Left lung (tissue), 10 donors: Measurements from ENCODE around the gene APOL1. TPM values are rescaled to one million over a fixed set of nuclear protein-coding genes. Genes with fewer than 3 reads are reported as not detected.
"Not testable (repeated sequence)": the region's sequence is repeated elsewhere in the genome, so short reads cannot be mapped to it uniquely, and the experiment has no call there.

Source experiments
- ATAC-seq: fragments of 200-7000 bp; cut with Tn5 transposase; one replicate; pipeline ENCODE4 v1.9.1; 2020; ENCODE audit warnings: moderate library complexity
- DNase-seq, 4 donors: peaks; one replicate each; pipeline ENCODE4 v3.0.0-alpha.2; 2013 to 2020
- H3K27ac ChIP-seq, 2 donors: fragments of 200-600 bp; sonication (generic) in 1 of 2; one replicate each; pipeline versions ENCODE4 v1.5.0 to v1.8.0; 2020 to 2021
- H3K27me3 ChIP-seq, 2 donors: fragments of 200-600 bp; sonication (generic) in 1 of 2; one replicate each; pipeline versions ENCODE4 v1.5.0 to v1.8.0; 2020 to 2021
- H3K36me3 ChIP-seq, 2 donors: fragments of 200-600 bp; sonication (generic) in 1 of 2; one replicate each; pipeline versions ENCODE4 v1.5.0 to v1.8.0; 2020 to 2021
- H3K4me1 ChIP-seq, 2 donors: fragments of 200-600 bp; one replicate each; pipeline ENCODE4 v1.8.0; 2021
- H3K4me3 ChIP-seq, 2 donors: fragments of 200-600 bp; sonication (generic) in 1 of 2; one replicate each; pipeline versions ENCODE4 v1.5.0 to v1.8.0; 2020 to 2021; ENCODE audit warnings: mild to moderate bottlenecking in 1 of 2
- H3K9me3 ChIP-seq, 2 donors: fragments of 200-600 bp; sonication (generic) in 1 of 2; one replicate each; pipeline versions ENCODE4 v1.5.0 to v1.8.0; 2020 to 2021
- CTCF ChIP-seq, 2 donors: fragments of 200-600 bp; sonication (generic) in 1 of 2; IDR thresholded peaks; one replicate each; pipeline versions ENCODE4 v1.5.0 to v1.8.0; 2021; ENCODE audit warnings: antibody characterized with exemption in 2 of 2
- intact Hi-C, 2 donors: fragments of 100-400 bp; cut with DNase I; formaldehyde crosslinking; loops; one replicate each; pipeline versions ENCODE4 v1.11.2 to v1.14.2; 2022
- polyA plus RNA-seq, 6 donors: library from polyadenylated mRNA; unstranded; fragments of 120-200 nt; gene quantifications; one replicate each; pipeline ENCODE4 v1.2.1, GENCODE V29; 2013; ENCODE audit not compliant: insufficient read length in 6 of 6
- total RNA-seq, 2 donors: library from RNA; stranded (reverse); fragmentation: NEBNext Ultra II Directional; extraction: Animal tissue kit (Norgen Biotek cat#: 25700); gene quantifications; one replicate each; pipeline ENCODE4 v1.2.1, GENCODE V29; 2021
- donor health status: DM: no; HTN: yes; CAD: no.
- donor health status: DM: no; HTN: no; CAD: no.

Gene APOL1
- total and polyA plus RNA-seq, 8 donors: 8.6 to 109 (median 13.5) TPM

DNA sequence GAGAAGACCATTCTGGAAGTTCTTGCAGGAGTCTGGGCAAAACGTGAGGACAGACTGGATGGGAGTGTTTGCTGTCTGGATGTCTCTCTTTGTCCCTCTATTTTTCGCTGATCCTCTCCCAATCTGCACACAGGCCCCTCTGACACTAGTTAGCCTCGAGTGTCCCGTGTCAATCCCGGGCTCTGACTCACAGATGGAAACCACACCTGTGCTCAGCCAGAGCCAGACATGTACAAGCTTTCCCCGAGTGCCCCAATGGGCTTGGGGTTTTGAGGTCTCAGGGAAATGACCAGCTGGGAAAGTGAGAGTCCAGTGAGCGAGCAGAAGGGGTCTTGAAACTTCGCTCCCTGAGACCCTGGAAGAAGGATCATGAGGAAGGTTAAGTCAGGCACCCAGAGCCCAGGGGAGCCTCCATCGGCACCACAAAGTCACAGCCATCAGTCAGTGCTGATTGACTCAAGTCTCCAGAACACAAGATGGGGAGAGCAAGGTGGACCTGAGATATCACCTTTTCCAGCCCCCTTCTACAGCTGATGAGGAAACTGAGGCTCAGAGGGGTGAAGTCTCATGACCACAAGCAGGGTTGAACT, 27.5 kb upstream of the APOL1 start:
- no peak for DNase-seq
- intact Hi-C loops: no loop called here
- H3K36me3 ChIP-seq: peaks cover 0 to 53% of the 10 kb centered on the region in 2 donors
- ATAC-seq: no peak
- no peak for TF ChIP-seq CTCF (IDR thresholded peaks at IDR 0.05)
- H3K9me3 ChIP-seq: no peaks in the 10 kb centered on the region
- peaks cover 0 to 4% of the 10 kb centered on the region in 2 donors for H3K4me1 ChIP-seq
- no peaks in the 10 kb centered on the region for H3K27me3 ChIP-seq
- no peak overlapping the region for H3K4me3 ChIP-seq
- H3K27ac ChIP-seq: no peak overlapping the region

- H3K27ac ChIP-seq: no peak overlapping the region
- intact Hi-C loops: no loop called here
- TF ChIP-seq CTCF (IDR thresholded peaks at IDR 0.05): no peak
These were observed 26.7 kb upstream of the APOL1 start for GRCh38 chr22:36226189-36226588.

GRCh38 chr22:36227396-36227795, 25.5 kb upstream of the APOL1 start:
- TF ChIP-seq CTCF (IDR thresholded peaks at IDR 0.05): no peak
- Histone ChIP-seq H3K27me3 (no peaks in the 10 kb centered on the region), H3K4me3 (no peak overlapping the region), H3K4me1 (no peaks in the 10 kb centered on the region), H3K27ac (no peak overlapping the region), H3K36me3 (peaks cover 3 to 73% of the 10 kb centered on the region in 2 donors), H3K9me3 (no peaks in the 10 kb centered on the region)
- DNase-seq: no peak
- intact Hi-C loops: no loop called here
- ATAC-seq: no peak

More at GRCh38 chr22:36226189-36226588, 26.7 kb upstream of the APOL1 start:
- ATAC-seq (no peak), DNase-seq (no peak)
- Histone ChIP-seq H3K27me3 (no peaks in the 10 kb centered on the region), H3K4me3 (no peak overlapping the region), H3K4me1 (peaks cover 0 to 4% of the 10 kb centered on the region in 2 donors), H3K9me3 (no peaks in the 10 kb centered on the region), H3K36me3 (peaks cover 0 to 61% of the 10 kb centered on the region in 2 donors)

DNA sequence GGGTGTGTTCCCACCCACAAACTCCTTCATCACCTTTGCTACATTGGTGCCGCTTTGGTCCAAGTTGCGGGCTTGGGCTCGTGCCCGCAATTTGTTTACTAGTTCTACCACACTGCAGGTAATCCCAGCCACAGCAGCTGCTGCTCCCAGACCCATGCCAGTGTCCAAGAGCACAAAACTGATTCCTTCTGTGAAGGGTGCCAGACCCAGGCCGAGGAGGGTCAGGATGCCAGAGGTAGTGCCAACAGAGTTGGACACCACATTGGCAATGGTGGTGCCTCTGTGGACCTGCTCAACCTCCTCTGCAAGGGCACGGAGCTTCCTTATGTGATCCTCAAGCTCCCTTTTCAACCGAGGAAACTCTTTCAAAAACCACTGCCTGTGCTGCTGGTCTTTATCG, 25.1 kb upstream of the APOL1 start:
- H3K4me3 ChIP-seq: no peak overlapping the region
- intact Hi-C loops: no loop called here
- no peak overlapping the region for H3K27ac ChIP-seq
- ATAC-seq: no peak
- no peak for DNase-seq
- H3K4me1 ChIP-seq: peaks cover 0 to 1% of the 10 kb centered on the region in 2 donors
- H3K9me3 ChIP-seq: no peaks in the 10 kb centered on the region
- H3K27me3 ChIP-seq: no peaks in the 10 kb centered on the region
- H3K36me3 ChIP-seq: peaks cover 3 to 77% of the 10 kb centered on the region in 2 donors
- TF ChIP-seq CTCF (IDR thresholded peaks at IDR 0.05): no peak

GRCh38 chr22:36228369-36228768, 24.6 kb upstream of the APOL1 start:
- ATAC-seq: not testable (repeated sequence)

DNA sequence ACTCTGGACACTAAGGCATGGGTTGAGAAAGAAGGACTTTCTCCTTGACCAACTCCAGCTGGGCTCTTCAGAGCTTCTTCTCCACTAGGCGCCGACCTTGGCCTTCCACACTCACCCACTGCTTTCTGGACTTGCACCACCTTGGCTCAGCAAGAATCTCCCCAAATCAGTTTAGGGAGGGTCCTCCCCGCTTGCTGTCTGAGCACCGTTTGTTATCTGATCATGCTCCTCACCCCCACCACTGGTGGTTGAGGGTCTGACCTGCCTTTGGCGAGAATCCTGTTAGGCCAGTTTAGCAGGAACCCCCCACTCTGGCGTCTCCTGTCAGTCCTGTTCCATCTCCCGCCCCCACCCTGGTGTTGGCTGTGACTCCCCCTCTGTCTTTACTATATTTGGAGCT, 24.0 kb upstream of the APOL1 start:
- TF ChIP-seq CTCF (IDR thresholded peaks at IDR 0.05): no peak
- Histone ChIP-seq H3K27ac (no peak overlapping the region), H3K36me3 (peaks cover 3 to 88% of the 10 kb centered on the region in 2 donors), H3K4me3 (no peak overlapping the region), H3K9me3 (no peaks in the 10 kb centered on the region), H3K27me3 (no peaks in the 10 kb centered on the region), H3K4me1 (peaks cover 0 to 13% of the 10 kb centered on the region in 2 donors)
- no peak for ATAC-seq
- intact Hi-C loops: no loop called here
- no peak for DNase-seq

More at GRCh38 chr22:36228369-36228768, 24.6 kb upstream of the APOL1 start:
- DNase-seq, H3K9me3 ChIP-seq, H3K4me3 ChIP-seq, intact Hi-C loops, H3K27me3 ChIP-seq, H3K4me1 ChIP-seq, H3K27ac ChIP-seq: not testable (repeated sequence)
- H3K36me3 ChIP-seq: peaks cover 3 to 83% of the 10 kb centered on the region in 2 donors

DNA sequence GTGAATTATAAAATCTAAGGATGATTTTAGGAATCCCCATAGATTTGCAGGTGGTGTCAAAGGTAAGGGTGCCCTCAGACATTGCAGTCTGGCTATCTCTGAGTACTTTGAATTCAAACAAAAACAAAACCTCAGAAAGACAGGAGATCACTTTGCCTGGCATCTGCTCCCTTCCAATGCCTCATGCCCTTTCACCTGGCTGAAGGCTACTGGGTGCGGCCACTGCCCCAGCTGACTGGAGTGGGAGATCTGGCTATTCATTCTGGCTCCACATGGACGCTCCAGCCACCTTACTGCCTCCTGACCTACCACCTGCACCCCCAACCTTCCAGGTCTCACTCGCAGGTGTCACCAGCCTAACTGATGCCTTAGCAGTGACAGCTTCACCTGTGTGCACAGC, 23.3 kb upstream of the APOL1 start:
- DNase-seq, H3K4me3 ChIP-seq, intact Hi-C loops, H3K9me3 ChIP-seq, ATAC-seq, H3K27ac ChIP-seq, H3K27me3 ChIP-seq: not testable (repeated sequence)
- H3K36me3 ChIP-seq: peaks cover 3 to 93% of the 10 kb centered on the region in 2 donors
- H3K4me1 ChIP-seq: peaks cover 2 to 20% of the 10 kb centered on the region in 2 donors

- H3K4me3 ChIP-seq, DNase-seq, H3K27me3 ChIP-seq, H3K9me3 ChIP-seq, ATAC-seq, H3K27ac ChIP-seq, intact Hi-C loops: not testable (repeated sequence)
- peaks cover 12 to 33% of the 10 kb centered on the region in 2 donors for H3K4me1 ChIP-seq
- peaks cover 3 to 88% of the 10 kb centered on the region in 2 donors for H3K36me3 ChIP-seq
These were observed 21.9 kb upstream of the APOL1 start for GRCh38 chr22:36231051-36231450.
